ENCODE data around the gene ZFAND2A. TPM values are rescaled to one million over a fixed set of nuclear protein-coding genes. Genes with fewer than 3 reads are reported as not detected.
A peak's percentile ranks its signal among the peaks of the same experiment; 100 is the strongest.
"Not testable (repeated sequence)": the region's sequence is repeated elsewhere in the genome, so short reads cannot be mapped to it uniquely, and the experiment has no call there.

The ZFAND2A gene
- total and polyA plus RNA-seq, 5 donors from 2014 or later, result 37.2 to 95.9 (median 58.6) TPM

- Histone ChIP-seq H3K27ac (ENCODE audit: insufficient read depth, low read length, poor library complexity, severe bottlenecking) (no peak overlapping the region), H3K4me1 (ENCODE audit: control insufficient read depth, insufficient read depth, low read length, poor library complexity, severe bottlenecking) (peaks cover 16% of the 10 kb centered on the region), H3K27me3 (ENCODE audit: control insufficient read depth, insufficient read depth, low read length) (no peaks in the 10 kb centered on the region), H3K9me3 (ENCODE audit: control insufficient read depth in 2 of 2, low read length in 2 of 2) (no peaks in the 10 kb centered on the region), H3K4me3 (ENCODE audit: low read depth, low read length) (no peak overlapping the region), H3K36me3 (ENCODE audit: control insufficient read depth, insufficient read depth, low read length) (no peaks in the 10 kb centered on the region)
- H3K27me3 Mint-ChIP-seq, result peaks cover 10% of the 10 kb centered on the region
- H3K36me3 Mint-ChIP-seq, result no peaks in the 10 kb centered on the region
- ATAC-seq (ENCODE audit: low read depth in 2 of 2), result no peak
- peaks cover 0 to 25% (median 18%) of the 10 kb centered on the region in 4 donors for H3K4me1 Mint-ChIP-seq
- DNase-seq, result no peak
- H3K27ac Mint-ChIP-seq, result no peak overlapping the region
- peak overlapping the region in 2 of 4 donors; percentile 35 to 80 for H3K4me3 Mint-ChIP-seq
- no peaks in the 10 kb centered on the region for H3K9me3 Mint-ChIP-seq
Measured at GRCh38 chr7:1174002-1174401, 14.0 kb upstream of the ZFAND2A start.

DNA sequence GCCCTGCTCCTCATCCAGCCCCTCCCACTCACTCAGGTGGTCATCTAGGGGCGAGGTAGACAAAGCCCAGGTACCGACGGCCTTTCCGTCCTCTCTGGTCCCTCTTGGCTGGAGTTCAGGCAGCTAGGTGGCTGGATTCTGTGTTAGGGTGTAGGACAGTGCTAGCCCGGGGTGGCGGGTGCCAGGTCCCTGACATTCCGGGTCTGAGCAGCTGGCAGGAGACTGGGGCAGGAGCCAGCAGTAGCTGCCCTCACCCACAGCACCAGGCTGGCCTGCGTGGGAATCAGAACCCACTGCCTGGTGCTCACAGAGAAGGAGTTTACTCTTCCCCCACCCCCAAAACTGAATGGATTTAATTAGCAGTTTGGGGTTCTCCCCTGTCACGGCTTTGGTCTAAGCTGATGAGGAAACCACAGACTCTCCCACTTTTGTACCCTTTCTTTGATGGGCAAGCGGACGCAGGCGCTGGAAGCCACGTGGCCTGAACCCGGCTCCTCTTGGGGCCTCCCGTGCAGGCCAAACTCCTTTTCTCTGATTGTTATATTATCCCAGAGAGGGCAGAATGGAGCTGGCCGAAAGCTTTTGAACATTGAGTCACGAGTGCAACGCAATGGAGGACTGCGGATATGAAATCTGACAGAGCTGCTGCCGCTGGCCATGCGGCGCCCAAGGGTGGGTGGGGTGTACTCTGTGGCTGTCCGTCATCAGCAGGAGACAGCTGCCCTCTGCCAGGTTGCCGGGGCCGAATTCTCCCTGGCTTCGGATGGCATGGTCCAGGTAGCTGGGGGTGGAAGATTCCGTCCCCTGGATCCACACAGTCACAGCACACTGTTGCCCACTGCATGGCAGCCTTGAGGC lies 12.9 kb upstream of the ZFAND2A start:
- no peak overlapping the region for H3K4me3 ChIP-seq (ENCODE audit: low read depth, low read length)
- no peak for DNase-seq
- peaks cover 8% of the 10 kb centered on the region for H3K27me3 Mint-ChIP-seq
- H3K27ac ChIP-seq (ENCODE audit: insufficient read depth, low read length, poor library complexity, severe bottlenecking), result no peak overlapping the region
- no peaks in the 10 kb centered on the region for H3K36me3 ChIP-seq (ENCODE audit: control insufficient read depth, insufficient read depth, low read length)
- no peaks in the 10 kb centered on the region for H3K27me3 ChIP-seq (ENCODE audit: control insufficient read depth, insufficient read depth, low read length)
- H3K4me1 ChIP-seq (ENCODE audit: control insufficient read depth, insufficient read depth, low read length, poor library complexity, severe bottlenecking), result peaks cover 16% of the 10 kb centered on the region
- H3K4me3 Mint-ChIP-seq, result no peak overlapping the region
- H3K4me1 Mint-ChIP-seq, result peaks cover 0 to 25% (median 18%) of the 10 kb centered on the region in 4 donors
- H3K9me3 ChIP-seq (ENCODE audit: control insufficient read depth in 2 of 2, low read length in 2 of 2), result no peaks in the 10 kb centered on the region
- no peak overlapping the region for H3K27ac Mint-ChIP-seq
- no peaks in the 10 kb centered on the region for H3K36me3 Mint-ChIP-seq
- peaks cover 0 to under 1% (median 0%) of the 10 kb centered on the region in 7 donors for H3K9me3 Mint-ChIP-seq
- no peak for ATAC-seq (ENCODE audit: low read depth in 2 of 2)

- peak in 1 of 3 donors; percentile 28 for DNase-seq
Measured at GRCh38 chr7:1171516-1171915, 11.5 kb upstream of the ZFAND2A start.

GRCh38 chr7:1170741-1171501 lies 10.9 kb upstream of the ZFAND2A start:
- H3K4me3 Mint-ChIP-seq, result peak overlapping the region in 2 of 4 donors; percentile 38 to 47
- Histone ChIP-seq H3K4me3 (ENCODE audit: low read depth, low read length) (no peak overlapping the region), H3K36me3 (ENCODE audit: control insufficient read depth, insufficient read depth, low read length) (no peaks in the 10 kb centered on the region), H3K27me3 (ENCODE audit: control insufficient read depth, insufficient read depth, low read length) (no peaks in the 10 kb centered on the region), H3K9me3 (ENCODE audit: control insufficient read depth in 2 of 2, low read length in 2 of 2) (no peaks in the 10 kb centered on the region), H3K27ac (ENCODE audit: insufficient read depth, low read length, poor library complexity, severe bottlenecking) (no peak overlapping the region), H3K4me1 (ENCODE audit: control insufficient read depth, insufficient read depth, low read length, poor library complexity, severe bottlenecking) (peaks cover 10% of the 10 kb centered on the region)
- no peak overlapping the region for H3K27ac Mint-ChIP-seq
- no peaks in the 10 kb centered on the region for H3K27me3 Mint-ChIP-seq
- H3K36me3 Mint-ChIP-seq, result no peaks in the 10 kb centered on the region
- peaks cover 0 to 17% (median 10%) of the 10 kb centered on the region in 4 donors for H3K4me1 Mint-ChIP-seq
- no peak for DNase-seq
- H3K9me3 Mint-ChIP-seq, result peaks cover 0 to 2% (median 0%) of the 10 kb centered on the region in 7 donors
- ATAC-seq (ENCODE audit: low read depth in 2 of 2), result no peak

More at GRCh38 chr7:1171516-1171915, 11.5 kb upstream of the ZFAND2A start:
- H3K4me1 ChIP-seq (ENCODE audit: control insufficient read depth, insufficient read depth, low read length, poor library complexity, severe bottlenecking), result peaks cover 16% of the 10 kb centered on the region
- not testable (repeated sequence) for H3K27me3 Mint-ChIP-seq; H3K36me3 ChIP-seq (ENCODE audit: control insufficient read depth, insufficient read depth, low read length); H3K36me3 Mint-ChIP-seq; ATAC-seq (ENCODE audit: low read depth in 2 of 2); H3K4me3 ChIP-seq (ENCODE audit: low read depth, low read length); H3K27ac Mint-ChIP-seq; H3K27me3 ChIP-seq (ENCODE audit: control insufficient read depth, insufficient read depth, low read length); H3K27ac ChIP-seq (ENCODE audit: insufficient read depth, low read length, poor library complexity, severe bottlenecking); H3K9me3 Mint-ChIP-seq; H3K9me3 ChIP-seq (ENCODE audit: control insufficient read depth in 2 of 2, low read length in 2 of 2)
- H3K4me3 Mint-ChIP-seq, result peak overlapping the region in 2 of 4 donors; percentile 63 to 71
- H3K4me1 Mint-ChIP-seq, result peaks cover 0 to 21% (median 14%) of the 10 kb centered on the region in 4 donors

GRCh38 chr7:1169409-1170368 lies 9.7 kb upstream of the ZFAND2A start:
- H3K27ac Mint-ChIP-seq, result peak overlapping the region; percentile 84 to 97 (median 94)
- Histone ChIP-seq H3K9me3 (ENCODE audit: control insufficient read depth in 2 of 2, low read length in 2 of 2) (no peaks in the 10 kb centered on the region), H3K4me3 (ENCODE audit: low read depth, low read length) (peak overlapping the region; percentile 73), H3K27me3 (ENCODE audit: control insufficient read depth, insufficient read depth, low read length) (no peaks in the 10 kb centered on the region), H3K27ac (ENCODE audit: insufficient read depth, low read length, poor library complexity, severe bottlenecking) (peak overlapping the region; percentile 43), H3K36me3 (ENCODE audit: control insufficient read depth, insufficient read depth, low read length) (no peaks in the 10 kb centered on the region), H3K4me1 (ENCODE audit: control insufficient read depth, insufficient read depth, low read length, poor library complexity, severe bottlenecking) (peaks cover 10% of the 10 kb centered on the region)
- H3K4me3 Mint-ChIP-seq, result peak overlapping the region; percentile 86 to 93 (median 90)
- ATAC-seq (ENCODE audit: low read depth in 2 of 2) (peak; percentile 69 to 96), DNase-seq (peak; percentile 92 to 93 (median 93))
- H3K36me3 Mint-ChIP-seq, result no peaks in the 10 kb centered on the region
- H3K9me3 Mint-ChIP-seq, result peaks cover 0 to 2% (median 0%) of the 10 kb centered on the region in 7 donors
- no peaks in the 10 kb centered on the region for H3K27me3 Mint-ChIP-seq
- peaks cover 0 to 17% (median 10%) of the 10 kb centered on the region in 4 donors for H3K4me1 Mint-ChIP-seq

GRCh38 chr7:1168422-1168821 lies 8.4 kb upstream of the ZFAND2A start:
- ATAC-seq (ENCODE audit: low read depth in 2 of 2) (no peak), DNase-seq (no peak)
- Histone ChIP-seq H3K4me1 (ENCODE audit: control insufficient read depth, insufficient read depth, low read length, poor library complexity, severe bottlenecking) (peaks cover 10% of the 10 kb centered on the region), H3K36me3 (ENCODE audit: control insufficient read depth, insufficient read depth, low read length) (no peaks in the 10 kb centered on the region), H3K9me3 (ENCODE audit: control insufficient read depth in 2 of 2, low read length in 2 of 2) (no peaks in the 10 kb centered on the region), H3K27me3 (ENCODE audit: control insufficient read depth, insufficient read depth, low read length) (no peaks in the 10 kb centered on the region), H3K27ac (ENCODE audit: insufficient read depth, low read length, poor library complexity, severe bottlenecking) (no peak overlapping the region), H3K4me3 (ENCODE audit: low read depth, low read length) (no peak overlapping the region)
- Mint-ChIP-seq H3K36me3 (no peaks in the 10 kb centered on the region), H3K4me3 (peak overlapping the region in 2 of 4 donors; percentile 26 to 62), H3K27ac (no peak overlapping the region), H3K9me3 (peaks cover 0 to 2% (median 0%) of the 10 kb centered on the region in 7 donors), H3K27me3 (no peaks in the 10 kb centered on the region), H3K4me1 (peaks cover 0 to 17% (median 8%) of the 10 kb centered on the region in 4 donors)

- Mint-ChIP-seq H3K9me3 (peaks cover 0 to 2% (median 0%) of the 10 kb centered on the region in 7 donors), H3K27ac (no peak overlapping the region), H3K27me3 (no peaks in the 10 kb centered on the region), H3K4me1 (peaks cover 0 to 21% (median 7%) of the 10 kb centered on the region in 4 donors), H3K4me3 (peak overlapping the region in 1 of 4 donors; percentile 89), H3K36me3 (peaks cover 5% of the 10 kb centered on the region)
- no peaks in the 10 kb centered on the region for H3K27me3 ChIP-seq (ENCODE audit: control insufficient read depth, insufficient read depth, low read length)
- DNase-seq, result no peak
- H3K4me3 ChIP-seq (ENCODE audit: low read depth, low read length), result no peak overlapping the region
- peaks cover 11% of the 10 kb centered on the region for H3K4me1 ChIP-seq (ENCODE audit: control insufficient read depth, insufficient read depth, low read length, poor library complexity, severe bottlenecking)
- H3K9me3 ChIP-seq (ENCODE audit: control insufficient read depth in 2 of 2, low read length in 2 of 2), result no peaks in the 10 kb centered on the region
- H3K36me3 ChIP-seq (ENCODE audit: control insufficient read depth, insufficient read depth, low read length), result no peaks in the 10 kb centered on the region
- H3K27ac ChIP-seq (ENCODE audit: insufficient read depth, low read length, poor library complexity, severe bottlenecking), result no peak overlapping the region
- no peak for ATAC-seq (ENCODE audit: low read depth in 2 of 2)
Measured at GRCh38 chr7:1164436-1164835, 4.4 kb upstream of the ZFAND2A start.
